ENCODE results near the gene CCDC61.

- TF ChIP-seq CTCF (IDR thresholded peaks at IDR 0.05; ENCODE audit: control extremely low read depth in 1 of 3, insufficient read depth in 1 of 3, low read depth in 1 of 3, low read length in 3 of 3) (no peak), POLR2AphosphoS5 (IDR thresholded peaks at IDR 0.05; ENCODE audit: low read depth, low read length) (no peak), CREB1 (IDR thresholded peaks at IDR 0.05) (no peak), POLR2A (IDR thresholded peaks at IDR 0.05; ENCODE audit: control extremely low read depth in 1 of 2, low read depth in 2 of 2, low read length in 2 of 2) (no peak), RNF2 (IDR thresholded peaks at IDR 0.05; ENCODE audit: borderline replicate concordance, low read depth, low read length, missing control alignments, poor library complexity, severe bottlenecking) (no peak), CEBPB (IDR thresholded peaks at IDR 0.05; ENCODE audit: low read depth, low read length) (no peak), RAD21 (IDR thresholded peaks at IDR 0.05 in 1 of 2, conservative IDR thresholded peaks at IDR 0.05 in 1 of 2; ENCODE audit: low read depth in 2 of 2, low read length in 2 of 2) (no peak), SUZ12 (IDR thresholded peaks at IDR 0.05; ENCODE audit: low read length) (no peak), HDAC2 (IDR thresholded peaks at IDR 0.05; ENCODE audit: borderline replicate concordance in 1 of 2, low read depth in 2 of 2, low read length in 2 of 2) (no peak), MAFK (IDR thresholded peaks at IDR 0.05; ENCODE audit: low read depth, low read length) (no peak)
- TF ChIP-seq, protein P1, sequence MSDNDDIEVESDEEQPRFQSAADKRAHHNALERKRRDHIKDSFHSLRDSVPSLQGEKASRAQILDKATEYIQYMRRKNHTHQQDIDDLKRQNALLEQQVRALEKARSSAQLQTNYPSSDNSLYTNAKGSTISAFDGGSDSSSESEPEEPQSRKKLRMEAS (IDR thresholded peaks at IDR 0.05): no peak
Observed at GRCh38 chr19:46030812-46031550, 35.7 kb downstream of the CCDC61 start.

All from H1 (cell line).